Suprapubic skin (tissue), 4 donors: ENCODE measurements around the gene GNB5. TPM values are rescaled to one million over a fixed set of nuclear protein-coding genes. Genes with fewer than 3 reads are reported as not detected.

Experiments used
- DNase-seq, 2 donors: peaks; one replicate each; pipeline ENCODE4 v3.0.0-alpha.2; 2019; ENCODE audit warnings: low spot score in 2 of 2
- H3K27ac ChIP-seq: fragments of 200-600 bp; sonication (generic); one replicate; pipeline ENCODE4 v1.5.1; 2019
- H3K27me3 ChIP-seq: fragments of 200-600 bp; sonication (generic); one replicate; pipeline ENCODE4 v1.5.1; 2019
- H3K36me3 ChIP-seq: fragments of 200-600 bp; sonication (generic); one replicate; pipeline ENCODE4 v1.5.1; 2019
- H3K4me1 ChIP-seq: fragments of 200-600 bp; sonication (generic); one replicate; pipeline ENCODE4 v1.5.1; 2019
- H3K4me3 ChIP-seq: fragments of 200-600 bp; sonication (generic); one replicate; pipeline ENCODE4 v1.5.1; 2019; ENCODE audit warnings: mild to moderate bottlenecking
- H3K9me3 ChIP-seq: fragments of 200-600 bp; sonication (generic); one replicate; pipeline ENCODE4 v1.5.1; 2019
- EP300 ChIP-seq: sonication (generic); formaldehyde crosslinking; IDR thresholded peaks from one replicate; pipeline ENCODE4 v1.6.1; 2017; ENCODE audit warnings: antibody characterized with exemption
- POLR2A ChIP-seq, 2 donors: fragments of 450-650 bp; IDR thresholded peaks; one replicate each; pipeline ENCODE4 v1.6.1; 2017; ENCODE audit warnings: antibody characterized with exemption in 2 of 2, mild to moderate bottlenecking in 2 of 2, moderate library complexity in 2 of 2
- POLR2AphosphoS5 ChIP-seq, 3 donors: sonication (generic); formaldehyde crosslinking; IDR thresholded peaks; one replicate each; pipeline ENCODE4 v1.6.1; 2017; ENCODE audit warnings: antibody characterized with exemption in 3 of 3
- WGBS: methylation state at CpG from one replicate; pipeline ENCODE4 v1.1.5; 2018; 5-methylcytosine and 5-hydroxymethylcytosine counted together
- total RNA-seq, 4 donors: library from RNA; depleted of rRNA; stranded (reverse); fragments of >200 nt; gene quantifications; one replicate each; pipeline ENCODE4 v1.1.0, GENCODE V29; 2016
- TF ChIP-seq, protein P1 (sequence below), 2 donors: fragments of 200-600 bp in 1 of 2; fragments of 450-650 bp in 1 of 2; sonication (generic) in 1 of 2; IDR thresholded peaks; one replicate each; pipeline ENCODE4 v1.5.1; 2016 to 2019; ENCODE audit warnings: antibody characterized with exemption in 2 of 2, mild to moderate bottlenecking in 1 of 2, moderate library complexity in 1 of 2

Gene GNB5
- total RNA-seq, 4 donors from 2014 or later, result 17.1 to 30.8 (median 24.9) TPM

- no peaks in the 10 kb centered on the region for H3K27me3 ChIP-seq
- WGBS, result 79% methylated on average over 8 of the region's 8 CpGs
- H3K27ac ChIP-seq, result no peak overlapping the region
- no peak for TF ChIP-seq POLR2A (IDR thresholded peaks at IDR 0.05)
- TF ChIP-seq POLR2AphosphoS5 (IDR thresholded peaks at IDR 0.05), result no peak
- TF ChIP-seq EP300, result no peak
- TF ChIP-seq, protein P1, sequence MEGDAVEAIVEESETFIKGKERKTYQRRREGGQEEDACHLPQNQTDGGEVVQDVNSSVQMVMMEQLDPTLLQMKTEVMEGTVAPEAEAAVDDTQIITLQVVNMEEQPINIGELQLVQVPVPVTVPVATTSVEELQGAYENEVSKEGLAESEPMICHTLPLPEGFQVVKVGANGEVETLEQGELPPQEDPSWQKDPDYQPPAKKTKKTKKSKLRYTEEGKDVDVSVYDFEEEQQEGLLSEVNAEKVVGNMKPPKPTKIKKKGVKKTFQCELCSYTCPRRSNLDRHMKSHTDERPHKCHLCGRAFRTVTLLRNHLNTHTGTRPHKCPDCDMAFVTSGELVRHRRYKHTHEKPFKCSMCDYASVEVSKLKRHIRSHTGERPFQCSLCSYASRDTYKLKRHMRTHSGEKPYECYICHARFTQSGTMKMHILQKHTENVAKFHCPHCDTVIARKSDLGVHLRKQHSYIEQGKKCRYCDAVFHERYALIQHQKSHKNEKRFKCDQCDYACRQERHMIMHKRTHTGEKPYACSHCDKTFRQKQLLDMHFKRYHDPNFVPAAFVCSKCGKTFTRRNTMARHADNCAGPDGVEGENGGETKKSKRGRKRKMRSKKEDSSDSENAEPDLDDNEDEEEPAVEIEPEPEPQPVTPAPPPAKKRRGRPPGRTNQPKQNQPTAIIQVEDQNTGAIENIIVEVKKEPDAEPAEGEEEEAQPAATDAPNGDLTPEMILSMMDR (IDR thresholded peaks at IDR 0.05), result no peak
- no peaks in the 10 kb centered on the region for H3K9me3 ChIP-seq
- H3K4me3 ChIP-seq, result no peak overlapping the region
- H3K4me1 ChIP-seq, result no peaks in the 10 kb centered on the region
- H3K36me3 ChIP-seq, result peaks cover 14% of the 10 kb centered on the region
- no peak for DNase-seq
Observed at GRCh38 chr15:52154896-52155865, 36.0 kb downstream of the GNB5 start.

DNA sequence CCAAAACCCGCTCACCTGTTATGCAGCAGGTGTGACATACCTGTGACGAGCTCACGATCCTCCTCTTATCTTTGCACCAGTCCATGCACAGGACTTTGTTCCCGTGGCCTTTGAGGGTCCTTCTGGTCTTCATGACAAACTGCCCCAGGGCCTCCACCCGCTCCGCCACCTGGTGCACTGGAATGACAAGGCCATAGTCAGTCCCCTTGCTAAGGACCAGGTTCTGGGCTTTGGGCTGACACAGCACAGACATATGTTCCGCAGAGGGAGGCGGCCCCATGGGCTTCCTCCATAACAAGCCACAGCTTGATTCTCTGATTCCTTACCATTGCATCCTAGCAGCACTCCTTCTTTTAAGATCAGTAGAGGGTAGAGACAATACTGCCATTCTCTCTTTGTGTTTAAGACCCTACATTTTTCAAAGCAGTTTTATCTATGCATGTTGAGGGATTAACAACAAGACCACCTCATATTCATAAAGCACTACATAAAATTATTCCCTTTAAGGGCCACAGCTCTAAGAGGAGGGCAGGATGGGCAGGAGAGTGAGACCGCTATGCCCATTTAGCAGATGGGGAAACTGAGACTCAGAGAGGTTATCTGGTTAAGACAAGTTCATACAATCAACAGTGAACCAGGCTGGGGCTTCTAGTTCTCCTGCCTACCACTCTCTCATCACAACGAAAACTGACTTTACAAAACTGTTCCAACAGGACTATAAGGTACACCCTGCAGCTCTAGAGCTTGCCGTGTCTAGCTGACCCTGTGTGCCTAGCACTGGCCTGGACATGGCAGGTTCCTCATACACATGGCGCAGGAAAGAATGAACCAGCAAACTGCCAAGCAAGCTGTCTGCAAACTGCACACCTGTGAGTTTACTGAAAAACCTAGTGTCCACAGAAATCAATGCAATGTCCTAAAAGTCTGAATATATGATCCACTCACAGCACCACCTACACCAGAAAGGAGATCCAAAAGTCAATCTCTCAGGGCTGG lies 37.0 kb downstream of the GNB5 start:
- 93% methylated on average over 12 of the region's 12 CpGs for WGBS
- Histone ChIP-seq H3K36me3 (peaks cover 21% of the 10 kb centered on the region), H3K27me3 (no peaks in the 10 kb centered on the region), H3K9me3 (no peaks in the 10 kb centered on the region), H3K27ac (no peak overlapping the region), H3K4me1 (no peaks in the 10 kb centered on the region), H3K4me3 (no peak overlapping the region)
- no peak for TF ChIP-seq POLR2A (IDR thresholded peaks at IDR 0.05)
- no peak for TF ChIP-seq POLR2AphosphoS5 (IDR thresholded peaks at IDR 0.05)
- no peak for TF ChIP-seq EP300
- TF ChIP-seq, protein P1 (IDR thresholded peaks at IDR 0.05), result no peak
- no peak for DNase-seq

GRCh38 chr15:52151353-52151752 lies 39.8 kb downstream of the GNB5 start:
- 81% methylated on average over 3 of the region's 4 CpGs for WGBS
- H3K27me3 ChIP-seq, result no peaks in the 10 kb centered on the region
- H3K36me3 ChIP-seq, result peaks cover 28% of the 10 kb centered on the region
- H3K9me3 ChIP-seq, result no peaks in the 10 kb centered on the region
- no peak overlapping the region for H3K27ac ChIP-seq
- no peak overlapping the region for H3K4me3 ChIP-seq
- H3K4me1 ChIP-seq, result no peaks in the 10 kb centered on the region
- TF ChIP-seq POLR2AphosphoS5 (IDR thresholded peaks at IDR 0.05), result no peak
- TF ChIP-seq, protein P1 (IDR thresholded peaks at IDR 0.05), result no peak
- no peak for TF ChIP-seq EP300
- TF ChIP-seq POLR2A (IDR thresholded peaks at IDR 0.05), result no peak
- DNase-seq, result no peak

DNA sequence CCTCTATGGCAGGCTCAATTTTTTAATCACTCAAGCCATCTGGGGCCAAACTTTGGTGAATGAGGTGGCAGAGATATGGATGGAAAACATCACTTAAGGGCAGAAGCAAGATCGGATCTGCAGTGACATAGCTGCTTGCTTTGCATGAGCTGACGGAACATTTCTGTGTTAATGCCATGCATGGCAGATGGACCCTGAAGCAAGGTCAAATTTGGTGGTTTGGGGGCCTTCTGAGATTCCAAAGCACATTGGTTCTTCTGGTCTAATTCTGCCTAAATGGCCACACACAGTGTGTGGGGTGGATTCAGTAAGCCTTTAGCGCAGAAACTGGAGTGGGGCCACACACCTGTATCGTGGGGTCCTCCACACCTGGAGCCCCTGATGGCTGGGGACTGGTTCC lies 40.3 kb downstream of the GNB5 start:
- no peak for TF ChIP-seq POLR2A (IDR thresholded peaks at IDR 0.05)
- TF ChIP-seq EP300, result no peak
- TF ChIP-seq POLR2AphosphoS5 (IDR thresholded peaks at IDR 0.05), result no peak
- TF ChIP-seq, protein P1 (IDR thresholded peaks at IDR 0.05), result no peak
- WGBS, result 68% methylated on average over 2 of the region's 4 CpGs
- H3K4me1 ChIP-seq, result no peaks in the 10 kb centered on the region
- H3K9me3 ChIP-seq, result no peaks in the 10 kb centered on the region
- H3K4me3 ChIP-seq, result no peak overlapping the region
- DNase-seq, result no peak
- peaks cover 28% of the 10 kb centered on the region for H3K36me3 ChIP-seq
- no peak overlapping the region for H3K27ac ChIP-seq
- no peaks in the 10 kb centered on the region for H3K27me3 ChIP-seq
